ENCODE data around the gene CDKL4. TPM values are rescaled to one million over a fixed set of nuclear protein-coding genes. Genes with fewer than 3 reads are reported as not detected.

CDKL4 gene
- total and polyA plus RNA-seq, 2 of the 13 experiments (the other 11 are each of a cell fraction or from before 2014, with no cell fraction given) = 0.29 to 0.50 TPM

- TF ChIP-seq AFF4 (CRISPR knock-in tag; IDR thresholded peaks at IDR 0.05) (no peak), MIER2 (CRISPR knock-in tag; IDR thresholded peaks at IDR 0.05) (0 out of 2 replicates have a peak, but pooled peaks have one; percentile 50), ZNF101 (CRISPR knock-in tag; IDR thresholded peaks at IDR 0.05; ENCODE audit: borderline replicate concordance, low read depth) (no peak), HNRNPH1 (optimal IDR thresholded peaks at IDR 0.05; ENCODE audit: low read depth, low read length) (no peak), TAF1 (CRISPR knock-in tag; IDR thresholded peaks at IDR 0.05) (no peak), RFX5 (IDR thresholded peaks at IDR 0.05; ENCODE audit: low read depth, low read length) (no peak), ZNF609 (CRISPR knock-in tag; IDR thresholded peaks at IDR 0.05; ENCODE audit: borderline replicate concordance) (peak; percentile 96), ARNT2 (CRISPR knock-in tag; IDR thresholded peaks at IDR 0.05; ENCODE audit: low read depth) (no peak), MXD1 (CRISPR knock-in tag; IDR thresholded peaks at IDR 0.05) (no peak), ZSCAN12 (CRISPR knock-in tag; IDR thresholded peaks at IDR 0.05) (no peak), ZNF280B (CRISPR knock-in tag; IDR thresholded peaks at IDR 0.05; ENCODE audit: borderline replicate concordance) (no peak), ZNF552 (CRISPR knock-in tag; IDR thresholded peaks at IDR 0.05; ENCODE audit: borderline replicate concordance) (no peak), BORCS8-MEF2B (CRISPR knock-in tag; IDR thresholded peaks at IDR 0.05) (no peak; the same call in 1 of the 2 replicates), U2AF2 (IDR thresholded peaks at IDR 0.05; ENCODE audit: low read depth, low read length) (no peak), TERF1 (CRISPR knock-in tag; IDR thresholded peaks at IDR 0.05) (no peak), ZNF7 (CRISPR knock-in tag; IDR thresholded peaks at IDR 0.05) (no peak), ZFY (CRISPR knock-in tag; IDR thresholded peaks at IDR 0.05) (no peak), CBX5 (CRISPR knock-in tag; IDR thresholded peaks at IDR 0.05; ENCODE audit: borderline replicate concordance) (peak; percentile 74; the same call in 1 of the 2 replicates)
Measured at GRCh38 chr2:39150890-39151497, 92.8 kb downstream of the CDKL4 start (continued).

All from HepG2 (cell line).